Stimulated activated CD8-positive, alpha-beta memory T cell treated with anti-CD3 and anti-CD28 coated beads, Interleukin-12 subunit alpha, Interleukin-12 subunit beta, amount 100 ng/mL, for 1 hour (primary cell): Measurements from ENCODE around the gene CADM1.

Source experiments
- DNase-seq: peaks from one replicate; pipeline ENCODE4 v3.0.0-alpha.2; 2020; ENCODE audit warnings: low read depth

CADM1 gene

DNA sequence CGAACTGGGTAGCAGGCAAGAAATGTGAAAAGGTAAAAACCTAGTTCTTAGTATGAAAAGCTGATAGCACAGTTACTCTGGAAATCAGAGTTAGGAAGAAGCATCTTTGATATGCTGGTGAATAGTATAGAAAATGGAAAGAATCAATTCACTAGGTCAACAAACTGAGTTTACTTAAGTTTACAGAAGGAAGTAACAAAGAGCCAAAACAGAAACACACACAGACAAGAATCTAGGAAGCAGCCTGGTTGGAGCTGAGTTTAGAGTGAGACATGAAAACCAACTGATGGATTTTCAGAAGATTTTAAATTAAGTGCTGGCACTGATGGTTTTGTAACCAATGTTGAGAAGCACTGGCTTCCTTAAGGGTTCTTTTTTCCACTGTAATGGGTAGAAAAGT, 296.3 kb downstream of the CADM1 start:
- DNase-seq: no peak

DNA sequence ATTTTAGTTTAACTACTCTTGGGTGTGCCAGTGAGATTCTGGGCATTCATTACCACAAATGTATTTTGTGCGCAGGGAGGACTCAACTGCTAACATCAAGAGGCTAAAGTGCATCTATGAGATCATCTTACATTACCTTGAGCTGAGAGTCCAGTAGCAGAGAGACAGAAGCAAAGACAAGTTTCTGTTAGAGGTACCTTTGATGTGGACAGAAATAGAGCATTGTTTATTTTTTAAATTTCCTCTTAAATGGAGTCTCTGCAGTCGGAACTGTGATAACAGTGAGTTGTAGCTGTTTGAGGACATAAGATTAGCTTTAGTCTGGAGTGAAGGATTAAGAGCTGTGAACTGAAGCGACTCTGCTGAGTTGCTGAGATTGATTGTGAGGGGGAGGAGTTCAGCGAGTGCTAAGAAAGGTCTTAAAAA, 297.0 kb downstream of the CADM1 start:
- no peak for DNase-seq

DNA sequence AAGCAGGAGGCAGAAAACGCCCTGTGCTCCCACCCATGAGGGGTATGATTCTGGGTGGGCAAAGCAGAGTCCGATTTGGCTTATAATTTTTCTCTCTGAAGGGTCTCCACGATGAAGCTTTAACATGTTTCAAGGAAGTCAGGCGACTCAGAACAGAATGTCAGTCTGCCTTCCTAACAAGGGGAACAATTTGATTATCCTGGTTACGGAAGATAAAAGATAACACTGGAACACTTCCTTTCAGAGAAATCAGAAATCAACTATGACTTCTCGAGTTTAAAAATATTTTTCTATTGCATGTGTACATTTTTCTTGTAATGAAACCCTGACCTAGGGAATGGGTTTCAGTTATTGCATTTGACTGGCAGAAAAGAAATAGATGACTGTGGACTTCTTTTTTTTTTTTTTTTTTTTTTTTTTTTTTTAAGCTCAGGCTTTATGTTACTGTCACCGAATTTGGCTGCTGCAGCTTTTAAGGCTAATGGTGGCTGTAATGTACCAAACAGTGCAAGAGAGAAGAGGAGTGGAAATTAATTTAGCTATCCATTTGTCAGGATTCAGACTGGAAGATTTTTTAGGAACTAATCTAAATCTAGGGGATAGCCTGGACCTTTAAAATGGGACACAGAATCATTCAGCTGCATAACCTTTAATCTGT, 297.7 kb downstream of the CADM1 start:
- DNase-seq: no peak

DNA sequence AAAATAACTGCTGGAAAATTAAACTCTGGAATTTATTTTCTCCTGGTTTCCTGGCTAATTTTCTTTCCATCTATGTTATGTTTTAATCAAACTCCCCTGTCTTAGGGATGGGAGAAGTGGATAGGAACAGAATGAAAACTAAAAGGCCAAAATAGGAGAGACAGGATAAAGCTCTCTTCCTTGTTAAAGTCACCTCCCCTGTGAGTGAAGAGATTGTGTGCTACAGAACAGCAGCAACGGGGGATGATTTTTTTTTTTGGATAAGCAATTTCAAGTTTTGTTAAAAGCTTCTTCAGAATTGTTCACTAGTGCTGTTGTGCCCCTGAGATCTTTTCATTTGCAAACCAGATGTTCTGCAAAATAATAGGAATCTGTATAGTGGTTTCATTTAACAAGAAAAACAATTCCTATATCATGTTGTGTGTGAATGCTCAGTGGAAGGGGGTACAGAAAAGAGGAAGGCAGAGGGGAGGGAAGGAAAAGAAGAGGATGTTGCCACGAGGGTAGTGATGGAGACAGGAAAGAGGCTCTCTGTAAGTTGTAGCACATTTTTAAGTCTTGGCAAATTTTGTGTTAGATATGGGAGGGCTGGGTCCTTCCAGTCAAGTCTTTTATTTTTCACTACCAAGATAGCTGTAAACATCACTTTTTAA, 301.2 kb downstream of the CADM1 start:
- no peak for DNase-seq

DNA sequence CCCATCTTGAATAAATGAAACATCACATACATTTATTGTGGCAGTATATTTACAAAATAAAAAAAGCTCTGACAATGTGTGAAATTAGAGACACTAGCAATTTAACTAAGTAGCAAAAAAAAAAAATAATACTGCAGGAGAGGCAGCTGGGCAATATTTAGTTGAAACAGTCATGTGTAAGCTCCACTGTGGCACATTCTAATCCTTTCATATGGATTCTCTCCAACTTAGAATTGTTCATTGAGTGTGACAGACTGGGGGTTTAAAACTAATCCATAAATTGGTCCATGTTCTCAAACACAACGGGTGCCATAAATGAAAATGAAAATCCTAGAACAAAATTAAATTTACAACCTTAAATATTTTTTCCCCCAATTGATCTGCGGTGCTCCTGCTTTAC, 302.1 kb downstream of the CADM1 start:
- DNase-seq: no peak

DNA sequence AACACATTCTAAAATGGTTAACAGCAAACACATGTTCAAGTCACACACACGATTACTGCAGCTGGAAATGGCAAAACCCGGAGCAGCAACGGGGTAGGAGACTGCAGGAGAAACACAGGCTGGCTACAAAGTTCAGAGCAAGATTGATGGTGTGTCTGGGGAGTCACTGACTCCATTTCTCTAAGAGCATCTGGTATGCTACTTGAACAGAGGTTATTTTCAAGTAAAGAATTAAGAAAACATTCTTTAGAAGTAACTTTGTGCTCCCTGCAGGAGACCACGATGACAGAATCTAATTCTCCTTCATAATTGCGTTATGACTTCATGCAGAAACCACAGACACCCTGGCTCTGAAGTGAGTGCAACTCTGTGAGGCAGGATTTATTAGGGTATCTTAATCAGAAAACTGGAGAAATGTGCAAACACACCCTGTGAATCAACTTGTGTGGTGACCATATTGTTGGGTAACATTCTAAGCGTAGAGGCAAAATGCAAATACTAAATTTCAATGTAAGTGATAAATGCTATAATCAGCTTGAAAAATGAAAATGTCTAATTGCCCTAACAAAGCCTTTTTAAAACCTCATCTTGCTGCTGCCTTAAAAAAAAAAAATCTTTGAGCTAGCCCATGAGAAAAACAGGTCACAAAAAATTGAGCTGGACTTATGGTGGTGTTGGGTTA, 303.0 kb downstream of the CADM1 start:
- no peak for DNase-seq

DNA sequence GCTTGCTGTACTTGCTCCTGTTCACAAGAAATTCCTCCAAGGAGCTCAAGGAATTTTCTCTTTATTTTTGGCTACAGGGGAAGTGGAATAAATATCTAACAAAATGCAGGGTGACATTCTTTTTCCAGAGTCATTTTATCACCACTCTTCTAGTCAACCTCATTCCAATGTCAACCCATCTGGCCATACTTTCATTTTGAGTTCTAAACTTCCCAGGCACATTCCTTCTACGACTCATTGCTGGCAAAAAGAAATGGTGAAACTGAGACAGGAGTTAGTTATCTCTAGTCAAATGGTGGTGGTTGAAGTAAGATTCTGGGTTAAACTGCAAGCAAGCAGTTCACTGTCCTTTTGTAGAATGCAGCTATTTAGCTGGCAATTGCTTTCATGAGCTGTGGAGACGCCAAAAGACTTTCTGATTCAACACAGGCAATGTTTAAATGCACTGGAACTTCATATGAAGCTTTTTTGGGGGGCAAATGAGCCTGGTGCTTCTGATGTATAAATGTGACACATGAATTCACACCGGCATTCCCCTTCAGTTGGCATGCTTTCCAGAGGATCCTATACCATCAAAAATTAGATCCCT, 304.6 kb downstream of the CADM1 start:
- no peak for DNase-seq

DNA sequence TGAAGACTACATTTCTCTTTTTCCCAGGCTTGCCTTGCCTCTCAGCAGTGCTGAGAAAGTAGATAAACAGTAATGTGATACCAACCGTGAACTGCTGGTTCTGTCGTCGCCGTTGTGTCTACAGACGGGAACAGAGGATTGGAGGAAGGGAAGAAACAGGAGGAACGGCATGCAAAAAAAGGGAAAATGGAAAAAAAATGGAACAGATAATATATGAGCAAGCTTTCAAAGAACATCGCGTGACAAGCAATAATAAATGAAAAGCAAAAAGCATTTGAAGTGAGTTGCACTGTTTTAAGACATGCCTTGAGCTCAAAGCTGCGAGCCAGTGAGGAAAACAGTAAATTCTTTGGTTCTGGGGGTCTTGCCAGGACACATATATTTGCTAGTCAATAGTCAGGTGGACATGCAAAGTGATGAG, 305.9 kb downstream of the CADM1 start:
- no peak for DNase-seq

DNA sequence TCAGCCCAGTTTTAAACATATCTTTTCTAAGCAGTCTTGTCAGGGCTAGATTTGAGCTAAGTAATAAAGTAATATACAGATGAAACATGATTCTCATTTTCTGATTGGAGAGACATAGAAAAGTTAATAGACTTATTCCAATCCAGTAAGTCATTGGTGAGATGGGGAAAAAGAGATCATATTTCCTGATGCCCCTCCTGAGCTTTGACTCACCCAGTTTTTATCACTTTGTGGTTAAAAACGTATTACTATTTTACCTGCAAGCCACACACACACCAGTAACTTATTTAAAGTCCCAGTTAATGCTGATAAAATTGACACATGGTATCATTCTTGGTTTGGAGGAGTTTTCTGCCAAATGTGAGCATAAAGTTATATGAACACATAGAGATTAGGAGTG, 306.8 kb downstream of the CADM1 start:
- no peak for DNase-seq

DNA sequence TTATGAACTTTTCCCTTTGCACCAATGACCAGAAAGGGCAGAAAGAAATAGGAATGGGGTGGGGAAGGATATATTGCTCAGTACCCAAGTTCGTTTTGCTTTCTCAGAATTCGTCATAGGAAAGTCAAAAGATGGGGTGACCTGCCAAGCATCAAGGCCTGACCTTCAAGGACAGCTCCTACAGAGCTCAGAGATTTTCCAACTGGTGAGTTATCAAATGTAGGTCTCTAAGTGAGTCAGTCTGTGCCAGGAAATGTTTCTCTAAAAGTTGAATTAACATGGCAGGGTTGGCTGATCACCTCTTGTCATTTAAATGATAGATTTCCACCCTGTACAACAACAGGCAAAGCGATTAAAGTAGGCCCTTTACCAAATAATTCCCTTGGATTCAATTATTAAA, 307.2 kb downstream of the CADM1 start:
- no peak for DNase-seq

DNA sequence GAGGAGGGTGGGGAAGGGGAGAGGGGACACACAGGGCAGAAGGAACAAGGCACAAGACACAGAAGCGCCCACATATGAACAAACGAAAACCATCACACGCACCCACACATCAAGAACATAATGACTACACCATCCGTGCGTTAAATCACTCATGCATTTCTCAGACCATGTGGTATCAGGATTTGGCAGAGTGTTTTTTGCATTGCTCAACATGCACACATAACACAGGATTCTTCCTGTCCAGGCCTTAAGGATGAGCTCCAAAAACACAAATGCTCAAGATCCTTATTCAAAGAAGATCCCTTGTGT, 309.5 kb downstream of the CADM1 start:
- no peak for DNase-seq

DNA sequence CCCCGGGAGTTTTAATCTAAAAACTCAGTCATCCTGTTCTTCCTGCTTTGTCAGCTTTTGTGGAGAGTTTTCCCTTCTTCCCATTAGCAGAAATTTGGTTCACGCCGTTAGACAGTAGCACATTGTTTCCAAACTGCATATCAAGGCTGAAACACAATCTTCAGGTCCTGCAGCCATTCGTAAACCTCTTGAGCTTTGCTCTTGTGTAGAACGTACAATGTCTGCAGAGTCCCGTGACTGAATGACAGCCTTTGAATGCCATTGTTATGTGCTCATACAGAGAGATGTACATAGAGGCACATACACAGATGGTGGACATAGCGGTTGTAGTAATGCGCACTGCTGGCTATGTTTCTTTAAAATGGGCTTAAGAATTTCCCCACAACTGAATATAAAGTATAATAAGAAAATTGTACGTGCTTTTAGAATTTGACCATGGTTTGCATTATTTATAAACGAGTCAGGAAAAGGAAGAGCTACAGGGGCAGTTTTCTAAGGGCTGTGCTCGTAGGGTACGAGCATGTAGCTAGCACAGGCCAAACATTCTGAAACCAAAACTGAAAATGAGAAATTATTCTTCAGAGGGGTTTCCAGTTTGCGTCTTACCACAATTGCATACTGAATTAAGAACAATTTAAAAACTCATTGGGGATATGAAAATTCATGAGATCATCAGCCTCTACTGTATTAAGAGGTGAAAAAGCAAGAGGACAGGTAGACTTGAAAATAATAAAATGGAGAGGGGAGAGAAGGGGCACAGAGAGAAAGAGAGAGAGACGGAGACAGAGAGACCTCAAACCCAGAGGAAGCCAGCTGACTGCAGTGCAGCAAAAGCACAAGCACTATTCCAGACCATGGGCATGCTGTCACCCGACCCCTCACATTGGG, 310.1 kb downstream of the CADM1 start:
- DNase-seq: no peak

DNA sequence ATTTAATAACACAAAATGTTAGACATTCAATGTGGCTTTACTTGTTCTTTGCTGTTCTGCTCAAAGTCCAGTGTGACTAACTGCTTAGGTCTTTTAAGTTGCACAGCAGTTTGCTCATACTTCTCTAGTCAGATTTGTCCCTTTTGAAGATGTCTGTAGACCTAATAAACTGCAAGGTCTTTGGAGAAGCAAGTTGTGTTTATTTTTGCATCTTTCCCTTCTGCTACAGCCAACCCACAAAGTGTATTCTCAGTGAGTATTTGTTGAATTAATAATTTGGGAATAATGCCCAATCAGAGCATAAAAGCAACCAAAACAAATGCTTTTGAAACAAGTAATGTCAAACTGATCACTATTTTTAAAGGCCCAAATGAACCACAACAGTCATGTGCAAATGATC, 312.5 kb downstream of the CADM1 start:
- no peak for DNase-seq

DNA sequence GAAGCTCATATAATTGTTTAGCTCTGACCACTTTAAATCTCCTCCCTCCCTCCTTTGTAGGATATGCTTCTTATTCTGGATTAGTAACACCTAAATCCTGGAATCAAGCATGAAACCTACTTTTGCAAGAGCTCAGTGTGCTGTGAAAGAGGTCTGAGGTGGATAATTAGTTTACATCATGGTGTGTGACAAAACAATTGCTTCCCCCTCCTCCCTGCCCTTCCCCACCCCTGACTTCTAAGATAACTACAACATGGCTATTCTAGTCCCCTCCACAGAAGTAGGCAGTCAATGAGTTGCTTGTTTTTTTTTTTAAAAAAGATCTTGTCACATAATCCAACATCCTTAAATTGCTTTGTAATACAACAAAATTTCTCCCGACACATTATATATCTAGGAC, 314.0 kb downstream of the CADM1 start:
- no peak for DNase-seq

DNA sequence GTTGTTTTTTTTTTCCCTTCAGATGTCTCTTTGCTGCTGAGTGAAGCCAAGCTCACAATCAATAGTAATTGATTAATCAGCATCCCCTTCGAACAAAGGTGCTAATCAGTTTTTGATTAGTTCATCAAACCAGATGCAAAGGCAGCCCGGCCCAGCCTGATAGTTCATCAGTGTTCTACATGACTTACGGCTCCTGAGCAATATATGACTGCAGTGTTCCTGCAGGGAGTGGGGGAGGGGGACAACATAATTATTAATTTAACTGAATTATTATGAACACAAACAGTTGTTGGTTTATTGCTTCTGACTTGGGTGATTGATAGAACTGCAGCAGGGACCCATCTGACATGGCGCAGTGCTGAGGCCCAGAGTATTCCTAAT, 315.3 kb downstream of the CADM1 start:
- no peak for DNase-seq

DNA sequence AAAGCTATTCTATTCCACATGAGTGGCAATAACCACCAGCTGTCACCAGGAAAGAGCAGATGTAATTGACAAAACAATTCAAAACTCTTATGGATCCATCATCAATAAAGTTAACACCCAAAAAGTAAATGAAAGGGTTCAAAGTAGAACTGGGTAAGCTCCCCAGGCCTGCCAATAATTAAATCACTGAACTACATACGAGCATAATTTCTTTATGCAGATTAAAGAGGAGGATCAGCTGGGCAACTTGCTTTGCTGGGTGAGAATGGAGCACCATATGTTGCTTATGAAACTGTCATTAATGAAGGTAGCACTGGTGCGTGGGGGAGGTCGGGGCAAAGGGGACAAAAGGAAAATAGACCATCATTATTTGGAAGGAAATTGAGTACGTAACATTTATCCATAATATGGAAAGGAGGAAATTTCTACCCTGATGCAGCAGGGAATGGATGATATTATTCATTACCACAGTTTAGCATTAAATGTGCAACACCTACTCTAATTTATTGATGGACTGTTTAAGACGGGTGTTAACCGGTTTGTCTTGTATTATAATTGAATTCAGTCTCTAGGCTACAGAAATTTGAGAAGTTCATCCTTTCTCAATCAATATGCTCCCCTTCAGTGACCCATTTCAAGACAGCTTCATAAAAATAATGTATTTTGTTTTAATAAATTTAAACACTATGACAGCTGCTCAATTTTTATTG, 315.9 kb downstream of the CADM1 start:
- no peak for DNase-seq

DNA sequence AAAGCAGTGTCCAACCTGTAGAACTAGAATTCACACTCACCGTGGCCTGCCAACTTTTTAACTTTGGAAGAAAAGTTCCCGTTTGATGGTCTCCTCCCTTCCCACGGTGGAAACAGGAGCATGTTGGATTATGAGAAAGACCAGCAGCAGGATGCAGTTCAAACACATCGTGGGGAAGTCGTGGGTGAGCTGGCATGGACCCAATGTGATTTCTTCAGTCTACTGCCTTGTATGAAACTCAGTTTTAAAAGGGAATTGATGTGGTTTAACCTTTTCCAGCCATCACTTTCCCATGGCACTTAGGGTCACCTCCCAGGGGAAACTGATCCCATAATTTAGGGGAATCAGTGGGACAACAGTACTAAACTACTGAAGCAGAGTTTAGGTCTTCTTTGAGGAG, 318.3 kb downstream of the CADM1 start:
- no peak for DNase-seq

DNA sequence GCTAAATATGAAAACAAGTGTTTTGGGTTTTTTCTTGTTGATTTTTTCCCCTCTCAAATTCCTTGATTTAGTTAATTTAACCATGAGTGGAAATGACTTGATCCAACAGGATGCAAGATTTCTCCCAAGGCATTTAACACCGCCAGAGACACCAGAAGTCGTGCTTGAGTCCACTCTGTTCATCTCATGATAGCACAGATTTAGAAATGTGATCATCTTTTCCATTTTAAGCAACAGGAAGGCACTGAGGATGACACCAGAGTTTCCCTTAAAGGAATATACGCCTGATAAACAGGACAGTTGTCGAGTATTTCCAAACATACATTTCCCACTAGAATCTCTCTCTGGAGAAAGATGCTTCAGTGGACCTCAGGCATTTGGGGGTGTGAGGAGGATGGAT, 318.7 kb downstream of the CADM1 start:
- no peak for DNase-seq

DNA sequence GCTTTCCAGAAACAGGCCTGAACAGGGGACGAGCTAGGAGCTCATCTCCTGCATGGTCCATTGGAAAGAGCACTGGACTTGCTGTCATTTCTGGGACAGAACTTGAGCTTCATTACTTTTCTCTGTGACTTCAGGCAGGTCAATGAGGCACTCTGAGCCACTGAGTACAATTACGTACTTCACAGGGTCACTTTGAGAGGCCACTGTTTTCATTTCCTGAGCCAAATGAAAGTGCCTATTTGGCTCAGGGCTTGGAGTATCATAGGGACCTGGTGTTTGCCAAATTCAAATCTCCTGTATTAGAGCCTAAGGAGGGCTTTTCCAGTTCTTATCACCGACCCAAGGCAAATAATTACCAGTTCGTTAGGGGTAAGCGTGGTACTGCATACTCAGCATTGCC, 319.3 kb downstream of the CADM1 start:
- DNase-seq: no peak

DNA sequence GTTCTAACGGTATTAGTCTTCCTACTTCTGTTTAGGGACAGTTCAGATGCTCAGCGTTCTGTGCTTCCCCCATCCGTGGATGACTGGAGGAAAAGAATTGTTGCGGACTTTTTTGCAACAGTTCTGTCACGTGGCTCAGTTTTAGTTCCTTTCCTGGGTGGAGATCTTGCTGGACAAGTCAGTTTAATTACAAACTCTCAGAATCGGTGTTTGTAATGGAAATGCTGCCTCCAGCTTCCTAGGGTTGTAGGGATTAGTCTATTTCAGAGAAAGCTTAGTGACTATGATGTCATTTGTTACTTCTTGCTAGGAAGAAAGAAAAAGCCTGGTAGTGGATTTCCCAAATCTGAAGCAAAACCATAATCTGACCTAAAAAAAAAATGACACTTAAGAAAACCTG, 320.4 kb downstream of the CADM1 start:
- no peak for DNase-seq

DNA sequence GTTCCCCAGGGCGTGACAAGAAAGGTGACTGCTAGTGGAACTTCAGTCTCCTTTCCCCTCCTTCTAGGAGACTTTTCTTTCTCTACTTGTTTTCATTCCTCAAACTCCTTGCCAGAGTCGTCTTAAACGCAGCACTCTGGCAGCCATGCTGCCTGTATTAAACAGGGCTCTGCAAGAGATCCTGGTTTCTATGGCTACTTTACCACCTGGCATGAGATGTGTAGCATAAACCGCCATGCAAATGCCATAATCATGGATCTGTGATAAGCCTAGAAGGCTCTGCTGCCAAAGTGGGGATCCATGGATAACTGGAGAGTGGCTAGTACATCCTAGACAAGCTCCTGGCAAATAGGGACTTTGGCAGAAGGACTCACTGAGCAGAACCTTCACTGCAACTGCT, 321.1 kb downstream of the CADM1 start:
- DNase-seq: no peak
